Mononuclear cell (primary cell): ENCODE results near the gene PLIN3. TPM values are rescaled to one million over a fixed set of nuclear protein-coding genes. Genes with fewer than 3 reads are reported as not detected.
"Not testable (repeated sequence)": the region's sequence is repeated elsewhere in the genome, so short reads cannot be mapped to it uniquely, and the experiment has no call there.

Experiments
- H3K27me3 ChIP-seq: 2 replicates; pipeline ENCODE4 v1.6.0; 2011; ENCODE audit warnings: low read length, control low read depth; ENCODE audit not compliant: insufficient read depth
- H3K4me1 ChIP-seq: 2 replicates; pipeline ENCODE4 v1.5.1; 2011; ENCODE audit warnings: mild to moderate bottlenecking, low read length, control low read depth; ENCODE audit not compliant: insufficient read depth
- H3K4me3 ChIP-seq: 2 replicates; pipeline ENCODE4 v1.5.1; 2011; ENCODE audit warnings: mild to moderate bottlenecking, low read length, moderate library complexity
- H3K9me3 ChIP-seq: 2 replicates; pipeline ENCODE4 v1.5.1; 2011; ENCODE audit warnings: low read depth, mild to moderate bottlenecking, control low read depth, low read length
- total RNA-seq: library from RNA; depleted of rRNA; stranded (reverse); fragments of >200 nt; gene quantifications from one replicate; pipeline ENCODE4 v1.2.3, GENCODE V29; 2012

PLIN3 gene
- total RNA-seq, 1 donor = 44.1 TPM

DNA sequence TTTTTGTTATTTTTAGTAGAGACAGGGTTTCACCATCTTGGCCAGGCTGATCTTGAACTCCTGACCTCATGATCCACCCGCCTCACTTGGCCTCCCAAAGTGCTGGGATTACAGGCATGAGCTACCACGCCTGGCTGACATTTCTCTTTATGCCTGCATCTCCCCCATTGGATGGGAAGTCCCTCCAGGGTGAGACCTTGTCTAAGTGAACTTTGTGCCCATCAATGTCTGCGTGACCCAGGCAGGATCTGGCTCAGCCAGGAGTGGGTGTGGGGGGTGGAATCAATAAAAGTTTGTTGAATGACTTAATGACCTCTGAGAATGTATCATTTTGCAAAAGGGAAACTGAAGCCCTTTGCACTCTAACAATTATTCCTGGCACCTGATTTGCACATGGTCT is 37.0 kb upstream of the PLIN3 start:
- Histone ChIP-seq H3K9me3 (no peaks in the 10 kb centered on the region), H3K27me3 (no peaks in the 10 kb centered on the region), H3K4me3 (no peak overlapping the region), H3K4me1 (peaks cover 27% of the 10 kb centered on the region)

GRCh38 chr19:4902796-4903195 is 35.3 kb upstream of the PLIN3 start, which contains the start of gene ARRDC5:
Gene ARRDC5, minus strand, starts transcription at chr19:4902896. Its CDS starts 71 bp downstream, at chr19:4902825.
- no peaks in the 10 kb centered on the region for H3K27me3 ChIP-seq
- no peaks in the 10 kb centered on the region for H3K9me3 ChIP-seq

GRCh38 chr19:4900879-4901278 is 33.4 kb upstream of the PLIN3 start:
- not testable (repeated sequence) for H3K9me3 ChIP-seq, H3K27me3 ChIP-seq, H3K4me3 ChIP-seq
- H3K4me1 ChIP-seq = peaks cover 30% of the 10 kb centered on the region

More at GRCh38 chr19:4902796-4903195, 35.3 kb upstream of the PLIN3 start, which contains the start of gene ARRDC5:
- Histone ChIP-seq H3K4me1 (peaks cover 15% of the 10 kb centered on the region), H3K4me3 (no peak within 1 kb of the TSS)

DNA sequence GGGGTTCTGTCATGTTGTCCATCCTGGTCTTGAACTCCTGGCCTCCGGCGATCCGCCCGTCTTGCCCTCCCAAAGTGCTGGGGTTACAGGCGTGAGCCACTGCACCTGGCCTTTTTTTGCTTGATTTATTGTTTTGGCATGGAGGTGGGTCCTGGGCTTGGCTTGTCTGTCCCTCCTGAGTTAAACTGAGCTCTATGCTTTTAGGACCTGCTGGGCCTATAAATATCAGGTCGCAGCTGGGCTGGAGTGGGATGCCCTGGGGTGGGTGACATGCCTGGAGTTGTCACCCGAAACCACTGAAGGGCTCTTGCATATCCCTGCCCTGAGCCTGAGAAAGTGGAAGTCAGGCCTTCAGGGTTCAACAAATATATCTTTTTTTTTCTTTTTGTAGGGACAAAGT is 29.7 kb upstream of the PLIN3 start:
- Histone ChIP-seq H3K27me3 (no peaks in the 10 kb centered on the region), H3K9me3 (no peaks in the 10 kb centered on the region), H3K4me1 (peaks cover 45% of the 10 kb centered on the region), H3K4me3 (no peak overlapping the region)

GRCh38 chr19:4896372-4896771 is 28.9 kb upstream of the PLIN3 start:
- no peaks in the 10 kb centered on the region for H3K27me3 ChIP-seq
- peaks cover 40% of the 10 kb centered on the region for H3K4me1 ChIP-seq
- H3K4me3 ChIP-seq = no peak overlapping the region
- H3K9me3 ChIP-seq = no peaks in the 10 kb centered on the region

- not testable (repeated sequence) for H3K9me3 ChIP-seq, H3K27me3 ChIP-seq, H3K4me3 ChIP-seq
- H3K4me1 ChIP-seq = peaks cover 30% of the 10 kb centered on the region
Measured at GRCh38 chr19:4892962-4893361, 25.5 kb upstream of the PLIN3 start.

DNA sequence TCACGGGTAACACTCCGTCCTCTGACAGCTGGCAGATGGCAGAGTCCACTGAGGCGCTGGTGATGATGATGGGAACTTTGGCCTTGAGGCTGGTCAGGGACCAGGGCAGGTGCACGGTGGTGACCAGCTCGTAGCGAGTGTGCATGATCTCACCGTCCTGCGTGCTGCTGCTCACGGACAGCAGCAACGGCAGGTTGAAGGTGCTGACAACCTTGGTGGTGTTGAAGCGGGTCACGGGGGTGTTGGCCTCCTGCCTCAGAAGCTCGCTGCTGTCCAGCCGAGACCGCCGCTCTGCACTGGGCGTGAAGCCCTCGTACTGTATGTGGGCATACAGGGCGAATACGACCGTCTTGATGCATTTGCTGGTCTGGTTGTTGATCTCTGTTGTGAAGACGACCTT is 23.6 kb upstream of the PLIN3 start:
- Histone ChIP-seq H3K4me3 (no peak overlapping the region), H3K9me3 (no peaks in the 10 kb centered on the region), H3K27me3 (no peaks in the 10 kb centered on the region), H3K4me1 (peaks cover 16% of the 10 kb centered on the region)

DNA sequence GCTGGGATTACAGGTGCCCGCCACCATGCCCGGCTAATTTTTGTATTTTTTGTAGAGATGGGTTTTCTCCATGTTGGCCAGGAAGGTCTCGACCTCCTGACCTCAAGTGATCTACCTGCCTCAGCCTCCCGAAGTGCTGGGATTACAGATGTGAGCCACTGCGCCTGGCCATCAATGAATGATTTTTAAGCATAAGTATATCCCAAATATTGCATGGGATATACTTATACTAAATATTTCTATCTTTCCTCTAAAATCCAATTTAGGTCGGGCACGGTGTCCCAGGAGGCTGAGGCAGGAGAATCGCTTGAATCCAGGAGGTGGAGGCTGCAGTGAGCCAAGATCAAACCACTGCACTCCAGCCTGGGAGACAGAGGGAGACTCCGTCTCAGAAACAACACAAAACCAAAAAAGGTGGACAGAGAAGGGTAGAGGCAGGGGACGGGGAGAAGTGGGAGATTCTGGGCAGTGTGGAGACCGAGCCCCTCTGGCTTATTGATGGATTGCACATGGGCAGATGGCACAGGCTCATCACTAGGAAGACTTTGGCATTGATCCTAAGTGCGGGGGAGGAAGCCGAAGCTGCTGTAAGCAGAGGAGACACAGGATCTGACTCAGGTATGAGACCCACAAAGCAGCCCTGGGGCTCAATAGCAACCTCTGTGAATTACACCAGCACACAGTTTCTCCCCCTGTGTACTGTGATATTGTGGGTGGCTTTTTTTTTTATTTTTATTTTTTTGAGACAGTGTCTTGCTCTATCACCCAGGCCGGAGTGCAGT is 21.8 kb upstream of the PLIN3 start:
- no peaks in the 10 kb centered on the region for H3K4me1 ChIP-seq
- H3K27me3 ChIP-seq = no peaks in the 10 kb centered on the region
- no peak overlapping the region for H3K4me3 ChIP-seq
- H3K9me3 ChIP-seq = no peaks in the 10 kb centered on the region

DNA sequence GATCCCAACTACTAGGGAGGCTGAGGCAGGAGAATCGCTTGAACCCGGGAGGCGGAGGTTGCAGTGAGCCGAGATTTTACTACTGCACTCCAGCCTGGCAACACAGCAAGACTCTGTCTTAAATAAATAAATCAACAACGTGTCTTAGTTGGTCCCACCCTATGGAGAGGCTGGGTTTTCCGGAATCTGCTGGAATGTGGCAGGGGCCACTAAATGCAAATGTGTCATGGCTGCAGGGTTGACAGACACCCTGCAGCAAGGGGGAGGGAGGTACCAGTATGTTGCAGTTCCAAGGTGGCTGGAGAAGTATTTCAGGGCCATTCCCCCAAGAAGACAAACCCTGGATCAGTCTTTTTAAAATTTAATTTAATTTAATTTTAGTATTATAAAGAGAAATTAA is 20.3 kb upstream of the PLIN3 start:
- not testable (repeated sequence) for H3K4me1 ChIP-seq, H3K27me3 ChIP-seq, H3K4me3 ChIP-seq, H3K9me3 ChIP-seq

DNA sequence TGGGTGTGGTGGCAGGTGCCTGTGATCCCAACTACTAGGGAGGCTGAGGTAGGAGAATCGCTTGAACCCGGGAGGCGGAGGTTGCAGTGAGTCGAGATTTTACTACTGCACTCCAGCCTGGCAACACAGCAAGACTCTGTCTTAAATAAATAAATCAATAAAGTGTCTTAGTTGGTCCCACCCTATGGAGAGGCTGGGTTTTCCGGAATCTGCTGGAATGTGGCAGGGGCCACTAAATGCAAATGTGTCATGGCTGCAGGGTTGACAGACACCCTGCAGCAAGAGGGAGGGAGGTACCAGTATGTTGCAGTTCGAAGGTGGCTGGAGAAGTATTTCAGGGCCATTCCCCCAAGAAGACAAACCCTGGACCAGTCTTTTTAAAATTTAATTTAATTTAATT is 17.5 kb upstream of the PLIN3 start:
- not testable (repeated sequence) for H3K27me3 ChIP-seq, H3K9me3 ChIP-seq, H3K4me3 ChIP-seq, H3K4me1 ChIP-seq

DNA sequence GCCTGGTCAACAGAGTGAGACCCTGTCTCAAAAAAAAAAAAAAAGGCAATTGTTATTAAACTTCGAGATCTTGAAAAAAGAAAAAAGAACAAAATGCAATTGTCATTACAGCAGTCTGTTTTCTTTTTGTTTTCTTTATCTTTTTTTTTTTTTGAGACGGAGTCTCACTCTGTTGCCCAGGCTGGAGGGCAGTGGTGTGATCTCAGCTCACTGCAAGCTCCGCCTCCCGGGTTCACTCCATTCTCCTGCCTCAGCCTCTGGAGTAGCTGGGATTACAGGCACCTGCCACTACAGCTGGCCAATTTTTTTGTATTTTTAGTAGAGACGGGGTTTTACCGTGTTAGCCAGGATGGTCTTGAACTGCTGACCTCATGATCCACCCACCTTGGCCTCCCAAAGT is 15.4 kb upstream of the PLIN3 start:
- peaks cover 17% of the 10 kb centered on the region for H3K4me1 ChIP-seq
- H3K9me3 ChIP-seq, H3K27me3 ChIP-seq, H3K4me3 ChIP-seq: not testable (repeated sequence)

DNA sequence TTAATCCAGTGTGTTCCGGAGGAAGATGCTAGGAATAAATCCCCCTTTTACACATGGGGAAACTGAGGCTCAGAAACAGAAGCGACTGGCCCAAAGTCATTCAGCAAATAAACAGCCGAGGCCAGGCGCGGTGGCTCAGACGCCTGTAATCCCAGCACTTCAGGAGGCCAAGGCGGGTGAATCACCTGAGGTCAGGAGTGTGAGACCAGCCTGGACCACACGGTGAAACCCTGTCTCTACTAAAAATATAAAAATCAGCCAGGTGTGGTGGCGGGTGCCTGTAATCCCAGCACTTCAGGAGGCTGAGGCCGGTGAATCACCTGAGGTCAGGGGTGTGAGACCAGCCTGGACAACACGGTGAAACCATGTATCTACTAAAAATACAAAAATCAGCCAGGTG is 11.6 kb upstream of the PLIN3 start:
- peaks cover 20% of the 10 kb centered on the region for H3K4me1 ChIP-seq
- no peaks in the 10 kb centered on the region for H3K9me3 ChIP-seq
- H3K27me3 ChIP-seq = no peaks in the 10 kb centered on the region
- no peak overlapping the region for H3K4me3 ChIP-seq

DNA sequence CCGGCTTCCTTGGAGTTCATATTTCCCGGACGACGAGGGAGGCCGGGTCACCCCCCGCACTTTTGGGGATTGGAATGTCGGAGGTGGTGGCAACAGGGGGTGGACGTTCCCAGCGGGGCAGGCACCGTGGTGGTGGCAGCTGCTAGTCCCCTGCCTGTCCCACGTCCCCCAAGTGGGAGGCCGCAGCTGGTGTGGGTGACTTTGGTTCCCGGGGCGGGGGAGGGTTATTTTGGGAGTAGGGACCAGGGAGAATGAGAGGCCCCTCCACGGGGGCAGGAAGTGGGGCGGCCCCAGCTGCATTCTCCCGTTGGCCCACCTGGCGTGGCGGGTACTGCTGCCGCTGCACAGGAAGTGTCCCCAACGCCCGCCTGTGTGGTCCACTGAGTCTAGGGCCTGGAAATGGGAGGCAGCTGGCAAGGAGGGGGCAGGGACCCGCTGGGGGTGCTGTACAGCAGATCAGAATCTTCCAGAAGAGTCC is 11.1 kb upstream of the PLIN3 start:
- no peak overlapping the region for H3K4me3 ChIP-seq
- no peaks in the 10 kb centered on the region for H3K27me3 ChIP-seq
- no peaks in the 10 kb centered on the region for H3K9me3 ChIP-seq
- H3K4me1 ChIP-seq = peaks cover 20% of the 10 kb centered on the region

GRCh38 chr19:4877753-4878490 is 10.5 kb upstream of the PLIN3 start:
- Histone ChIP-seq H3K4me1 (peaks cover 20% of the 10 kb centered on the region), H3K27me3 (no peaks in the 10 kb centered on the region), H3K9me3 (no peaks in the 10 kb centered on the region), H3K4me3 (no peak overlapping the region)

- Histone ChIP-seq H3K27me3 (no peaks in the 10 kb centered on the region), H3K4me1 (peaks cover 37% of the 10 kb centered on the region), H3K4me3 (no peak overlapping the region), H3K9me3 (no peaks in the 10 kb centered on the region)
Measured at GRCh38 chr19:4873930-4874329, 6.5 kb upstream of the PLIN3 start.
